Erythroblast (primary cell): ENCODE data around the gene ANK3.

ENCODE experiments used
- DNase-seq, 2 experiments: peaks; one replicate each; lab custom pipeline; 2025; lab: John Stamatoyannopoulos, UW
- GATA1 ChIP-seq: IDR thresholded peaks from 2 replicates; pipeline ENCODE4 v1.6.1; 2011; ENCODE audit warnings: low read depth, mild to moderate bottlenecking, control low read depth, low read length, moderate library complexity
- POLR2A ChIP-seq: IDR thresholded peaks from 2 replicates; pipeline ENCODE4 v1.6.1; 2011; ENCODE audit warnings: mild to moderate bottlenecking, low read length

Gene ANK3

DNA sequence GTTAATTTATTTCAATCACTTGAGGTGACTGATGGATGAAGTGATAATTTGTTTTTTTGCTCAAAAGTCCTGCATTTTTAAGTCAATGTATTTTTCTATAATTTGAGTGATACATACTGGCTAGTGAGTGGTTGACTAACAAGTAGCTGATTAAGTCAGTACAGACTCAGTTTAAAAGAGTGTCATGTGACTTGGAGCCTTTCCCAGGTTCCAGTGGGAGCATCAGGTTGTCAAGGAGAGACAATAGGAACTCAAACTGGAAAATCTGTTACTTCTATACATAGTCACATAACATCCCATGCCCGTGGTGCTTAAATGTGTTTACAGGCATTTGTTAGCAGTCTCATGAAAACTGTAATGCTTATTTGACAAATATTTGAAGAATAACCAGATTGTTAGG, 154.7 kb downstream of the ANK3 start:
- no peak for DNase-seq
- TF ChIP-seq POLR2A (no peak), GATA1 (no peak)

- no peak for TF ChIP-seq POLR2A
- no peak for TF ChIP-seq GATA1
- DNase-seq = no peak
These were observed 155.1 kb downstream of the ANK3 start for GRCh38 chr10:60234551-60234950.

DNA sequence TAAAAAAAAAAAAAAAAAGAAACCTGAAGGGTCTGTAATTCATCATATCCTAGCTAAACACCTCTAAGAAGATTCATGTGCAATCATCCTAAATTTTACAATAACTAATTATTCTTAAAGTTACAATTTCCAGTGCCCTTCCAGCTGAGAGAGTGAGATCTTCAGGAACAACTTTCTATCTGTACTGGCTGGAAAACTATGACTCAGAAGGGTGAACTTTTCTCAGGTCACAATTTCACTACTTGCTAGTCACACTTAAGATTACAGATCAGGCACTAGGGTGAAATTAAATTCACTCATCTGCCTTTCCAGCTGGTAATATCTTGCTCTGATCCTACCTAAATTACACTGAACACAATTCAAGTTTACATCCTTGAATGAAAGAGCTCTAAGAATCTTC, 158.8 kb downstream of the ANK3 start:
- TF ChIP-seq GATA1 (no peak), POLR2A (no peak)
- no peak for DNase-seq

GRCh38 chr10:60224066-60224705, 165.5 kb downstream of the ANK3 start:
- no peak for TF ChIP-seq POLR2A
- TF ChIP-seq GATA1 = no peak
- no peak for DNase-seq

DNA sequence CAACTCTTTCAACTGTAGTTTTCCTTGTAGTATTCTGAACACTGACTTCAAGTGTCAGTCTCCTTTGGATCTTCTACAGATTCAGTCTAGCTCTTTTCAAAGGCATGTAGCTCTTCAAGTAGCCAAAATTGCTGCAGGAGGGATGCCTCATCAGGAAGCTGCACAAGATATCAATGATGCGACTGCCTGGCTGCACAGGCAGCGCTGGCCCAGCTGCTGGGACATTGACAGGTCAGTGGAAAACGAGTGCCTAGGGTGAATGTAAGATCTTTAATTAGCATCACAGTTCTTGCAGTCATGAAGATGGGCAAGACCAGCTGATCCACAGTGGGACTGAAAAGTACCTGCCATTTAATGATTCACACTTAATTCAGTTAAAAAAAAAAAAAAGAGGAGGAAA, 167.6 kb downstream of the ANK3 start:
- no peak for DNase-seq
- TF ChIP-seq GATA1 (no peak), POLR2A (no peak)

- no peak for DNase-seq
- TF ChIP-seq POLR2A (no peak), GATA1 (no peak)
These were observed 177.5 kb downstream of the ANK3 start for GRCh38 chr10:60212195-60212594.

DNA sequence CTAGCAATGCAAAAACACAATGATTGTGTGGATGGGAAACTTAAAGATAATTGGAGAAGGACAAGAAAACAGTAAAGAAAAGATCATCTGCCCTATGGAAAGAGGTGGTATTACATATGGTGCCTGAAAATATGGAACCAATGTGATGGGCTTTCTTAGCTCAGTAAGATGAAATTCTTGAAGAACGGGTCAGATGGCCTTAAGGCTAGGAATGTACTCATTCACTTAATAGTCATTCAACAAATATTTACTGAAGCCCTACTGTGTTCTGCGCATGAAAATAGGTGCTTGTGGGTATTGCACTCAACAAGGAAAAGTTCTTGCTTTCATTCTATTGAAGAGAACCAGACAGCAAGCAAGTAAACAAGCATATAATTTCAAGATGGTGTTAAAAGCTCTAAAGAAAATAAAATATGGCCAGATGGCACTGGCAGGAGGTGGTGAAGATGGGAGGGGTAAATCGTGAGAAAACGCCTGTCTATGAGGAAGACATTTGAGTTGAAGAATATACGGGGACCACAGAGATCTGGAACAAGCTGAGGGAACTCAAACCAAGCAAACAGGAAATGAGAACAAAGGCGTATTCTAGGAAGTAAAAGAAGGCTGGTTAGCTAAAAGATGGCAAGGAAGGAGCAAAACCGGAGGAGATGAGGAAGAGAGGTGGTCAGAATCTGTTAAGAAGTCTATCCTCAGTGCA, 179.7 kb downstream of the ANK3 start:
- no peak for TF ChIP-seq POLR2A

DNA sequence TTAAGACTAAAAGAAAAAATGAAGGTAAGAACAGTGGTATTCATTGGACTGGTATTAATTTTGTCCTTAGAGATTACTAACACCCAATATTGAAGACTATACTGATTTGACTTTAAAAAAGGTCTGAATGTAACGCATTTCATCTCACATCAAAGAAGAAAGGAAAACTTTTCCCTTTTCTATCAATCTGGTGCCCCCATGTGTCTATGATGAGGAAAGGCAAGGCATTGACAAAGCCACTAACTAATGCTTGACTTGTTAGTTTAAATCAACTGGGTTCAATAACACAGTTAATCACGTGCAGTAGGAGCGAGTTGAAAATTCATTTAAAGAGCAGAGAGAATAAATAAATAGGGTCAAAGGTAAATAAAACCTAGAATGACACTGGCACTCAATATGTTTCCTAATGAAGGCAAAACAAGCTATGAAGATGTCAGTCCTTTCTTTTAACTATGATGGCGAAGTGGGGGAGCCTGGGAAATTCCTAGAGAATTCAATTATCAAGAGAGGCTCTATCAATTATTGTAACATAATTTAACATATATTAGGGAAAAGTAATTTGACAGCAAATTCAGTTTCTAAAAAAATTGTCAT, 180.9 kb downstream of the ANK3 start:
- peak in 1 of 2 experiments; percentile 12 for DNase-seq

More for the DNA sequence above, 179.7 kb downstream of the ANK3 start:
- DNase-seq = no peak

DNA sequence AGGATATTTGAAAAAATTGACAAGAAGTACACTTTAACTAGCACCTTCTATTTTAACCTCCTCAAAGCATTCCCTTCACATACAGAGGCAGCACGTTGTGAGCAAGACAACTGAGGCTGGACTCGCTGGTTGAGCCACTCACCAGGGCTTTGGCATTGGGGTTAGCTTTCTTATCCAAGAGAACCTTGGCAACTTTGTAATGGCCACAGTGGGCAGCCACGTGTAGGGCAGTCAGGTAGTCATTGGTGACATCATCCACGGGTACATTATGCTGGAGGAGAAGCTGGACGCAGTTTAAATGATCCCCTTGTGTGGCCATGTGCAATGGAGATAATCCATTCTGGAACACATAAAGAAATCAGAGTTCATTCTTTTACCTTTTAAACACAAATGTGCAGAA, 181.8 kb downstream of the ANK3 start:
- no peak for DNase-seq
- TF ChIP-seq GATA1 = no peak
- no peak for TF ChIP-seq POLR2A

More for the DNA sequence above, 180.9 kb downstream of the ANK3 start:
- TF ChIP-seq POLR2A (no peak), GATA1 (no peak)

- TF ChIP-seq POLR2A (no peak), GATA1 (no peak)
- DNase-seq = no peak
These were observed 182.9 kb downstream of the ANK3 start for GRCh38 chr10:60206735-60207134.

- no peak for TF ChIP-seq GATA1
- TF ChIP-seq POLR2A = no peak
- no peak for DNase-seq
These were observed 183.9 kb downstream of the ANK3 start for GRCh38 chr10:60205741-60206140.

GRCh38 chr10:60203993-60204618, 185.6 kb downstream of the ANK3 start:
- no peak for TF ChIP-seq GATA1
- TF ChIP-seq POLR2A = no peak
- peak; percentile 7 to 20 for DNase-seq

GRCh38 chr10:60200682-60201053, 189.0 kb downstream of the ANK3 start:
- DNase-seq = no peak
- TF ChIP-seq GATA1 = no peak
- TF ChIP-seq POLR2A = no peak

GRCh38 chr10:60200012-60200681, 189.5 kb downstream of the ANK3 start:
- TF ChIP-seq GATA1 (no peak), POLR2A (no peak)
- no peak for DNase-seq
